Omental fat pad (tissue), 4 donors: ENCODE measurements around the gene GRM4. TPM values are rescaled to one million over a fixed set of nuclear protein-coding genes. Genes with fewer than 3 reads are reported as not detected.
A peak's percentile ranks its signal among the peaks of the same experiment; 100 is the strongest.

ENCODE experiments used
- ATAC-seq: fragments of 150-250 bp; one replicate; pipeline ENCODE4 v1.9.1; 2016; ENCODE audit warnings: mild to moderate bottlenecking, moderate library complexity; ENCODE audit not compliant: low FRiP score
- DNase-seq: peaks from one replicate; pipeline ENCODE4 v3.0.0-alpha.2; 2019; ENCODE audit warnings: low spot score
- CTCF ChIP-seq, 3 donors: fragments of 450-650 bp; IDR thresholded peaks; one replicate each; pipeline ENCODE4 v1.5.1; 2016 to 2017; ENCODE audit warnings: antibody characterized with exemption in 3 of 3, mild to moderate bottlenecking in 3 of 3, moderate library complexity in 2 of 3
- total RNA-seq, 4 donors: library from RNA; depleted of rRNA; stranded (reverse); fragments of >200 nt; gene quantifications; one replicate each; pipeline ENCODE4 v1.1.0, GENCODE V29; 2016

The GRM4 gene
- total RNA-seq, 4 donors from 2014 or later = 0.60 TPM; not detected in 3

GRCh38 chr6:34062156-34062555, 83.7 kb downstream of the GRM4 start:
- DNase-seq (no peak), ATAC-seq (no peak)
- TF ChIP-seq CTCF (IDR thresholded peaks at IDR 0.05) = no peak

- TF ChIP-seq CTCF (IDR thresholded peaks at IDR 0.05) = no peak
- DNase-seq (no peak), ATAC-seq (no peak)
These were observed 84.5 kb downstream of the GRM4 start for GRCh38 chr6:34061348-34061747.

GRCh38 chr6:34059914-34060313, 86.0 kb downstream of the GRM4 start:
- no peak for TF ChIP-seq CTCF (IDR thresholded peaks at IDR 0.05)
- no peak for DNase-seq
- no peak for ATAC-seq

- ATAC-seq (peak; percentile 57), DNase-seq (no peak)
- no peak for TF ChIP-seq CTCF (IDR thresholded peaks at IDR 0.05)
These were observed 86.7 kb downstream of the GRM4 start for GRCh38 chr6:34059136-34059731.

- TF ChIP-seq CTCF (IDR thresholded peaks at IDR 0.05) = no peak
- ATAC-seq (no peak), DNase-seq (no peak)
These were observed 88.1 kb downstream of the GRM4 start for GRCh38 chr6:34057790-34058189.

GRCh38 chr6:34057191-34057590, 88.7 kb downstream of the GRM4 start:
- DNase-seq = no peak
- no peak for TF ChIP-seq CTCF (IDR thresholded peaks at IDR 0.05)
- ATAC-seq = no peak

GRCh38 chr6:34056305-34057108, 89.4 kb downstream of the GRM4 start:
- ATAC-seq = peak; percentile 64

More at GRCh38 chr6:34056305-34057108, 89.4 kb downstream of the GRM4 start:
- no peak for DNase-seq
- TF ChIP-seq CTCF (IDR thresholded peaks at IDR 0.05) = no peak
